T-helper 1 cell (primary cell): ENCODE measurements around the gene LPIN3.
"Not testable (repeated sequence)": the region's sequence is repeated elsewhere in the genome, so short reads cannot be mapped to it uniquely, and the experiment has no call there.

Experiments
- DNase-seq, 5 donors: peaks; one replicate each; pipeline ENCODE4 v3.0.0-alpha.2; 2012 to 2020
- total RNA-seq, 4 donors: gene quantifications; one replicate each; lab custom pipeline; 2026; lab: John Stamatoyannopoulos, UW

LPIN3 gene, protein sequence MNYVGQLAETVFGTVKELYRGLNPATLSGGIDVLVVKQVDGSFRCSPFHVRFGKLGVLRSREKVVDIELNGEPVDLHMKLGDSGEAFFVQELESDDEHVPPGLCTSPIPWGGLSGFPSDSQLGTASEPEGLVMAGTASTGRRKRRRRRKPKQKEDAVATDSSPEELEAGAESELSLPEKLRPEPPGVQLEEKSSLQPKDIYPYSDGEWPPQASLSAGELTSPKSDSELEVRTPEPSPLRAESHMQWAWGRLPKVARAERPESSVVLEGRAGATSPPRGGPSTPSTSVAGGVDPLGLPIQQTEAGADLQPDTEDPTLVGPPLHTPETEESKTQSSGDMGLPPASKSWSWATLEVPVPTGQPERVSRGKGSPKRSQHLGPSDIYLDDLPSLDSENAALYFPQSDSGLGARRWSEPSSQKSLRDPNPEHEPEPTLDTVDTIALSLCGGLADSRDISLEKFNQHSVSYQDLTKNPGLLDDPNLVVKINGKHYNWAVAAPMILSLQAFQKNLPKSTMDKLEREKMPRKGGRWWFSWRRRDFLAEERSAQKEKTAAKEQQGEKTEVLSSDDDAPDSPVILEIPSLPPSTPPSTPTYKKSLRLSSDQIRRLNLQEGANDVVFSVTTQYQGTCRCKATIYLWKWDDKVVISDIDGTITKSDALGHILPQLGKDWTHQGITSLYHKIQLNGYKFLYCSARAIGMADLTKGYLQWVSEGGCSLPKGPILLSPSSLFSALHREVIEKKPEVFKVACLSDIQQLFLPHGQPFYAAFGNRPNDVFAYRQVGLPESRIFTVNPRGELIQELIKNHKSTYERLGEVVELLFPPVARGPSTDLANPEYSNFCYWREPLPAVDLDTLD
- total RNA-seq, result 0.15 to 1.2 (median 0.70) reads per million in 4 donors

DNA sequence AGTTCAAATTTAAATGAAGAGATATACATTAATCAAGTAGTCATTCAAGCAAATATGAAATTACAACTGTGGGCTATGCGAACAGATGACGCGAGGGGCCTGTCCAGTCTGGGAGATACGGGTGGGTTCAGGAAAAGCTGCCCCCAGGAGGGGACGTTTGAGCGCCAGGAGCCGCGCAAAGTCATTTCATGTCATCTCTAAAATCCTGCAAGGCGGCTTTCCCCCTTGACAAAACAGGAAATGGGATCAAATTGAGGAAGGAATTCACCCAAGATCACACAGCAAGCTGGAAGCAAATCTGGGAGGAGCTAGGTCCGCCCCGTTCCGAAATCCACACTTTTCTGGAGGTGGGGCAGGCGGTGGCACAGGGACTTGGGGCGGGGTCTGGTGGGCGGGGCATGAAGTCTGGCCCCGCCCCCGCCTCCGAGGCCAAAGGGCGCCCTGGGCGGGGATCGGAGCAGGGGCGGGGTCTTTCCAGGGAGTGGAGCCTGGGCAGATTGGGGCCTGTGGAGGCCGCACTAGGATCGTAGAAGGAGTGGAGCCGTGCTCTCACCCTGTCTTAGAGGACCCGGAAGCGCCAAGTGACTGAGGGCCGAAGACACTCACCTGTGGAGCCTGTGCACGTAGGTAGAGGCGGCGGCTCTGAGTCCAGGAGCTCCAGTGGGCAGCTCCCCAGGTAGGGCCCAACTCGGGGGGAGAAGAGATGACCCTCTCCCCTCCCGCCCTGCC lies at the start of gene LPIN3:
Gene LPIN3, plus strand, starts transcription at position 495 of the 729 bp plus-strand sequence. CDS start 4,983 bp downstream, outside the sequence.
- peak; percentile 32 to 52 (median 46) for DNase-seq

- no peak for DNase-seq
Measured at GRCh38 chr20:41293269-41294037, 47.2 kb upstream of the LPIN3 start.

- DNase-seq, result no peak
Measured at GRCh38 chr20:41299899-41300298, 40.7 kb upstream of the LPIN3 start.

DNA sequence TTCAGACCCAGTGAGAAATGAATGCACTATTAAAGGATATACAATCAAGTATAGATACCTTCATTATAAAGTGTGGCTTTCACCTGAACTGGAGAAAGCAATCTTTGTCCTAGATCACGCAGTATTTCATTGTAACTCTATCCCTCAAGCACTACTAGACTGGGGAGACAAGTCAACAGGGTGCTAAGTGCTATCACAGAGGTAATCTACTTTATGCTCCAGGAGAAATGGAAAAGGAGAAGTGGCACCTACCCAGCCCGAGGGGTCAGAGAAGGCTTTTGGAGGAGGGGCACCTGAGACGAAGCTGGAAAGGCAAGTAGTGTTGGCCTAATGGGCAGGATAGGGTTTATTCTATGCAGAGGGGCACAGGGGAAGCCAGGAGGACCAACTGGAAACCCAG lies 40.2 kb upstream of the LPIN3 start:
- no peak for DNase-seq

DNA sequence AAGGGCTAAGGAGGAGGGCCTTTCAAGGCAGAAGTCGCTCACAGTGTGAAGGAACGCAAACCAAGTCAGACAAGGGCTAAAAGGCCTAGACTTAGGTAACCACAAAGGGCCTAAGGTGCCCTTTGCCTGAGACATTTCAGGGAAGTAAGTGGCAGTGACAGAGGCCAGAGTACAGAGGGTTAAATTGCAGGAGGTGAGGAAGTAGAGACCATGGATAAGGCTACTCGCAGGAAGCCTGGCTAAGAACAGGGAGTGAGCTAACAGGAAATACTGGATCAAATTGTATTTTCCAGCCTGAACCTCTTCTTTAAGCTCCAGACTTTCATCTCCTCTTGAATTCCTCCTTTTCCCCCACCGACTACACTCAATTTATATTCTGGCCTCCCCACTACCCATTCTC lies 39.7 kb upstream of the LPIN3 start:
- no peak for DNase-seq

DNA sequence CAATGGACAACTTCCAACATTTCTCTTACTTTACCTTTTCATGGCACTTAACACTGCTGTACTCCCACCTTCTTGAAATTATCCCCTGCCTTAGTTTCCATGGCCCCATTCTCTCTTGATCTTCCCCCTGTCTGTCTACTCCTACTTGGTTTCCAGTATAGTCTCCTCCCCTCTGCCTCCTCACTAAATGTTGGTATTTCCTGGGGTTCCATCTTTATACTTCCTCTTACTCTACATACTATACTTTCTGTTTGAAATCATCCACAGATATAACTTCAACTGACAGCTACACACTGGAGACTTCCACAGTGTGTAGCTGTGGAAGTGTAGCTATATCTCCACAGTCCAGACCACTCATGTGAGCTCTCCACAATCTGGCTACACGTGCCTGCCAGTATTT lies 36.6 kb upstream of the LPIN3 start:
- no peak for DNase-seq

- DNase-seq, result no peak
Measured at GRCh38 chr20:41304424-41305079, 36.1 kb upstream of the LPIN3 start.

- DNase-seq, result no peak
Measured at GRCh38 chr20:41306061-41306727, 34.4 kb upstream of the LPIN3 start.

GRCh38 chr20:41307021-41307420 lies 33.6 kb upstream of the LPIN3 start:
- DNase-seq, result no peak

GRCh38 chr20:41308290-41308711 lies 32.3 kb upstream of the LPIN3 start:
- DNase-seq, result no peak

- no peak for DNase-seq
Measured at GRCh38 chr20:41308726-41309413, 31.8 kb upstream of the LPIN3 start.

GRCh38 chr20:41309817-41310216 lies 30.8 kb upstream of the LPIN3 start:
- no peak for DNase-seq

- not testable (repeated sequence) for DNase-seq
Measured at GRCh38 chr20:41312009-41312408, 28.6 kb upstream of the LPIN3 start.

- DNase-seq, result no peak
Measured at GRCh38 chr20:41314386-41314785, 26.2 kb upstream of the LPIN3 start.

DNA sequence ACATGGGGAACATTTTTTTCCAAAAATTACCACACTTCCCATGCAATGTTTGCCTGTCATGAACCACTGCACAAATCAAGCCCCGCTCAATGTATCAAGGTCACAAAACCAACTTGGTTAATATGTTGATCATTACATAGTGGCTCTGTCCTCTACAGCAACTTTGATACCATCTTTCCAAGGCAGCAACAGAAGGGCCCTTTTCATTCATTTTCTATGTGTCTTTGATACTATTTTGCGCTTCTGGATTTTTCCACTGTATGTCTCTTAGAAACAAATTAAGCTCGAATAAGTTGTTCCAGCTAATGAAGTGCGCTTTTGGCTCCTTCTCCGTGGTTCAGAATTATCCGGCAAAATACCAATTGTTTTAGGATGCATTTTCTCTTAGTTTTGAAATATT lies 24.6 kb upstream of the LPIN3 start:
- no peak for DNase-seq

DNA sequence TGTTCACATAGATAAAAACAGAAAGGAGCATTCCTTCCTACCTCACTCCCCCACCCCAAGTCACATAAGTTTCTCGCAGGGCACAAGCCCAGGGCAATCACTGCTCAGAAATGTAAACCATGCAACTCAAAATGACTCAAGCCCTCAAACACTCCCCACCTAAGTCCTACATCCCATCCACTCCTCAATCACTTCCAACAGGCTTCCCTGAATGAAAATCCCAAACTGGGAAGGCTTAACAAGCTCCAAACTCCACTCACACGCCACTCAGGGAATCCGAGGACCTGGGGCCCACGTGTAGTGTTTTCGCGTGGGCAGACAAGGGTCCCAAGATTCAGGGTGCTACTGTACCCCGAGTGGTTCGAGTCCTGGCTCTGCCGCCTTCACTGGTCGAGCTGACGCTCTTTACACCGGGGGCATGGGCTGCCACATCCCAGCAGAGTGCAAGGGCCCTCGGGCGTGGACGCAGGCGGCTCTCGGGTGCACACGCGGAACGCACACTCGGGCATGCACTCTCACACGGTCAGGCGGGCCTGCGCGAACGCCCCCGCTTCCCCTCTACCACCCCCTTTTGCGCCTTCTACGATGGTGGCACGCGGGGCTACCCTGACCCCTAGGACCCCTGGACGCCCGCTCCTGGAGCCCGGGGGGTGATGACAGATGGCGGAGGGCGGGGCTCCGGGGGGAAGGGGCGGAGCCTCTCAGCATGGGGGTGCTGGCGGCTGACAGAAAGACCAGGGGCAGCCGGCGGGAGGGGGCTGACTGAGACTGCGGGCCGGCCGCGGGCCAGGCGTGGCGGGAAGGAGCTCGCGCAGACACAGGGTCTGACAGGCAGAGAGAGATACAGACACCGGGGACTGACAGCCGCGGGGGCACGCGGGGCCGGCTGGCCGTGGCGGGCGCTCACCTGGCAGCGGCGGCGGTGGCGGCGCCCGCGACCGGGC lies 23.7 kb upstream of the LPIN3 start:
- DNase-seq, result peak; percentile 60 to 70 (median 67)

- peak; percentile 88 to 97 (median 96) for DNase-seq
Measured at GRCh38 chr20:41317546-41318270, 22.9 kb upstream of the LPIN3 start, which contains the start of gene ZHX3. TSS of gene ZHX3 (minus strand) at chr20:41317731. CDS start at chr20:41204916, 112,815 bp downstream.

DNA sequence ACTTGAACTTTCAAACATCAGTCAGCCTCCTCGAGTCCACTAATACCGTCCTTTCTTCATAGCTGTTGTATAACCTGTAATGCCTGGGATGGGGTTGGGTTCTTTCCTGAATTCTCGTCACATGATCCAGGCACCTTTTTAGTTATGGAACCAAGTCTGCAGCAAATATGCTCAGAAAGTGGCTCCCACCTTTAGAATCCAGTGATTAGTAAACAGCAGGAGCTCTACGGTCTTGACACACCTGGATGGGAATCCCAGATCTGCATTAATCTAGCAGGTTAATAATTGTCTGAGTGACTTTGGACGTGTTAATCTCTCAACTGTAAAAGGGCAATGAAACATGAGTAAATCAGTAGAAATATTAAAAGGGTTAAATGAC lies 22.4 kb upstream of the LPIN3 start:
- no peak for DNase-seq
